Tibial artery (tissue), 4 donors: ENCODE data around the gene CBLN1.
"Not testable (repeated sequence)": the region's sequence is repeated elsewhere in the genome, so short reads cannot be mapped to it uniquely, and the experiment has no call there.

Source experiments
- DNase-seq, 2 donors: peaks; one replicate each; pipeline ENCODE4 v3.0.0-alpha.2; 2019
- H3K27ac ChIP-seq, 2 donors: fragments of 200-600 bp; sonication (generic) in 1 of 2; 1 replicate in 1 of 2; 2 replicates in 1 of 2; pipeline ENCODE4 v1.5.1; 2018 to 2019; ENCODE audit warnings: mild to moderate bottlenecking in 1 of 2
- H3K27me3 ChIP-seq, 2 donors: fragments of 200-600 bp; sonication (generic) in 1 of 2; one replicate each; pipeline versions ENCODE4 v1.5.1 to v1.6.0; 2016 to 2019
- H3K36me3 ChIP-seq, 3 donors: fragments of 200-600 bp; sonication (generic) in 2 of 3; one replicate each; pipeline ENCODE4 v1.5.1; 2016 to 2019; ENCODE audit warnings: mild to moderate bottlenecking in 2 of 3
- H3K4me1 ChIP-seq, 4 donors: fragments of 200-600 bp; sonication (generic) in 2 of 4; 1 replicate in 3 of 4; 2 replicates in 1 of 4; pipeline ENCODE4 v1.5.1; 2016 to 2019
- H3K4me3 ChIP-seq, 2 donors: fragments of 200-600 bp; sonication (generic) in 1 of 2; 1 replicate in 1 of 2; 2 replicates in 1 of 2; pipeline ENCODE4 v1.5.1; 2018 to 2019; ENCODE audit warnings: mild to moderate bottlenecking in 2 of 2
- H3K9me3 ChIP-seq, 3 donors: fragments of 200-600 bp; sonication (generic) in 1 of 3; one replicate each; pipeline ENCODE4 v1.5.1; 2016 to 2019
- intact Hi-C: fragments of 100-400 bp; cut with DNase I; formaldehyde crosslinking; loops from one replicate; pipeline ENCODE4 v1.15.0; 2023; ENCODE audit warnings: low total_unique reads
- TF ChIP-seq, protein P1 (sequence below), 2 experiments: fragments of 200-600 bp in 1 of 2; fragments of 450-650 bp in 1 of 2; IDR thresholded peaks; one replicate each; pipeline ENCODE4 v1.5.1; 2017 to 2019; ENCODE audit warnings: antibody characterized with exemption in 2 of 2, mild to moderate bottlenecking in 1 of 2, moderate library complexity in 1 of 2

The CBLN1 gene

DNA sequence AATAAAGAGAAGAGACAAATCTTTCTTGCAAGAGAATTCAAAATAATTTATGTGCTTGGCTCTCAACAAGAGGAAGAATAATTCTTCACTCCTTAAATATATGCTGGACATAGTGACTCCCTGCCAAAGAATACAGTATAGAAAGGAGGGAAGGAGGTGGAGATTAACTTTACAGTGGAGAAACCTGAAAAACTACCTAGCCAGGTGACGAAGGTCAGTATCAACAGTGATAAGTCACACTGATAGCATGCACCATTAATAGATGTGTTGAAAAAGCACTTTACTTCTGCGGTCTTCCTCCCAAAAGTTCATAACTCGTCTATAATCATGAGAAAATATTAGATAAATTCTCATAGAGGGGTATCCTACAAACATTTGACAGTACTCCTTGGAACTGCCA, 21.4 kb downstream of the CBLN1 start:
- TF ChIP-seq, protein P1, sequence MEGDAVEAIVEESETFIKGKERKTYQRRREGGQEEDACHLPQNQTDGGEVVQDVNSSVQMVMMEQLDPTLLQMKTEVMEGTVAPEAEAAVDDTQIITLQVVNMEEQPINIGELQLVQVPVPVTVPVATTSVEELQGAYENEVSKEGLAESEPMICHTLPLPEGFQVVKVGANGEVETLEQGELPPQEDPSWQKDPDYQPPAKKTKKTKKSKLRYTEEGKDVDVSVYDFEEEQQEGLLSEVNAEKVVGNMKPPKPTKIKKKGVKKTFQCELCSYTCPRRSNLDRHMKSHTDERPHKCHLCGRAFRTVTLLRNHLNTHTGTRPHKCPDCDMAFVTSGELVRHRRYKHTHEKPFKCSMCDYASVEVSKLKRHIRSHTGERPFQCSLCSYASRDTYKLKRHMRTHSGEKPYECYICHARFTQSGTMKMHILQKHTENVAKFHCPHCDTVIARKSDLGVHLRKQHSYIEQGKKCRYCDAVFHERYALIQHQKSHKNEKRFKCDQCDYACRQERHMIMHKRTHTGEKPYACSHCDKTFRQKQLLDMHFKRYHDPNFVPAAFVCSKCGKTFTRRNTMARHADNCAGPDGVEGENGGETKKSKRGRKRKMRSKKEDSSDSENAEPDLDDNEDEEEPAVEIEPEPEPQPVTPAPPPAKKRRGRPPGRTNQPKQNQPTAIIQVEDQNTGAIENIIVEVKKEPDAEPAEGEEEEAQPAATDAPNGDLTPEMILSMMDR (IDR thresholded peaks at IDR 0.05) = no peak
- Histone ChIP-seq H3K9me3 (no peaks in the 10 kb centered on the region), H3K27me3 (no peaks in the 10 kb centered on the region), H3K4me1 (no peaks in the 10 kb centered on the region), H3K4me3 (no peak overlapping the region), H3K36me3 (no peaks in the 10 kb centered on the region), H3K27ac (no peak overlapping the region)
- intact Hi-C loops = no loop called here
- DNase-seq = no peak

DNA sequence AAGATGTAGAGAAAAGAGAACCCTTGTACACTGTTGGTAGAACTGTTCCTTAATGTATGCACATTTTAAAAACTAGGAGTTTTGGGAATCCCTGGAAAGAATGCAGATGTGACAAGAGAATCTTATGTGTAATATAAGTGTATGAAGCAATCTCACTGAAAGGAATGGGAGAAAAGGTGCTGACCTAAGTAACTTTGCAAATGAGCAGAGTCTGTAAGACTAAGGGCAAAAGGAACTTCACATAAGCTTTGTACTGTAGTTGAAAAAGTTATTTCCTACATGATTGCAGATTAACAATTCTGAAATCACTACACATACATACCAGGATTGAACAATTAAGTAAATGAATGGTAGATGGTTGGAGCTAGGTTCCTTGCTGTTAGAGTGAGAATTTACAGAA, 22.3 kb downstream of the CBLN1 start:
- H3K27me3 ChIP-seq = no peaks in the 10 kb centered on the region
- TF ChIP-seq, protein P1 (IDR thresholded peaks at IDR 0.05) = no peak
- intact Hi-C loops = no loop called here
- no peaks in the 10 kb centered on the region for H3K4me1 ChIP-seq
- no peak overlapping the region for H3K27ac ChIP-seq
- no peak for DNase-seq
- no peaks in the 10 kb centered on the region for H3K36me3 ChIP-seq
- H3K4me3 ChIP-seq = no peak overlapping the region
- no peaks in the 10 kb centered on the region for H3K9me3 ChIP-seq

DNA sequence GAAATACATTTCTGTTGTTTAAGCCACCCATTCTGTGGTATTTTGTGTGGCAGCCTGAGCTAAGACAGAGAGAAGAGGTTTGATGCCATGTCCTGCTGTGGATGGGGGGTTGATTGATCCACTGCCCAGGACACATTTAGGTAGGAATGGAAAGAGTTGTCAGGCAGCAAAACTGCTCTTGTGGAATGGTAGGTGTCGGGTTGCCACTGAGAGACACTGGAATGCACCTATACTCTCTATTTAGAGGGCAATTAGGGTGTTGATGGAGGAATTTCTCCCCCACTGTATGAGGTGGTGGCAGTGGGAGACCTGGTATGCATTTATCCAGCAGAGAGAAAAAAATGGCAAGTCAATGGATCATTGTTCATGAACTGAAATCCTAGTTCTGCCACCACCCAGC, 30.9 kb downstream of the CBLN1 start:
- TF ChIP-seq, protein P1 (IDR thresholded peaks at IDR 0.05) = no peak
- DNase-seq = no peak

DNA sequence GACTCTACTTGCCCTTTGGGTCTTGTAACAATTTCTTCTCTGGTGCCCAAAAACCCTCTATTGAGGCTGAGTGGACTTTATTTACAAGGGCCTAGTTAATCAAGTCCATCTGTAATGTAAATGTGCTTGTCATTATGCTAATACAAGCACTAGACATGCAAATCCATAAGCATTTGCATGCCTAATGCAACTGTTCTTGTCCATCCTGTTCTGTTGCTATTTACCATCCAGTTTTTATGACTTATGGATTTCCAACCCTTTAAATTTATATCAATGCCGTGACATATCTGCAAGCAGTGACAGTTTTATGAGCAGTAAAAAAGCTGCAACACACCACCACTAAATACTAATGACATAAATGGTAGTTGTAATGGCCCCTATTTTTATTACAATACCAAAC, 33.4 kb downstream of the CBLN1 start:
- no peak for DNase-seq

More for the DNA sequence above, 30.9 kb downstream of the CBLN1 start:
- intact Hi-C loops = no loop called here
- H3K4me1 ChIP-seq = no peaks in the 10 kb centered on the region
- H3K27ac ChIP-seq = no peak overlapping the region
- no peaks in the 10 kb centered on the region for H3K36me3 ChIP-seq
- no peaks in the 10 kb centered on the region for H3K9me3 ChIP-seq
- no peak overlapping the region for H3K4me3 ChIP-seq
- no peaks in the 10 kb centered on the region for H3K27me3 ChIP-seq

DNA sequence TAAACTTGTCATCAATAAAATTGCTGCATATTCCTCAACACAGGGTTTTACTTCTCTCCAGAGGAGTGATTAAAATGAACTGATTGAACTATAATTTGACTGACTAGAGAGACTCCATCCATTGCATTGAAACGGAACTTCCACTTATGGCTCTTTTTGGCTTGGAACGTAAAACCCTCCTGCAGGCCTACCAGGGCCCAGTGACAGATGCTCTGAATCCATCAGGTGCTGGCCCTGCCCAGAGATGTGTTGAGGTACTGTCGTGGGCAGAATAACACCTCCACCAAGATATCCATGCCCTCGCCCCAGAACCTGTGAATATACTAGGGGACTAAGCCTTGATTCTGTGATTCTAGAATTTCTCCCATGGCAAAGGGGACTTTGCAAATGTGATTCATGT, 45.4 kb downstream of the CBLN1 start:
- intact Hi-C loops = no loop called here
- Histone ChIP-seq H3K4me3 (no peak overlapping the region), H3K27ac (no peak overlapping the region), H3K27me3 (no peaks in the 10 kb centered on the region), H3K9me3 (no peaks in the 10 kb centered on the region), H3K4me1 (no peaks in the 10 kb centered on the region), H3K36me3 (no peaks in the 10 kb centered on the region)
- DNase-seq = no peak
- TF ChIP-seq, protein P1 (IDR thresholded peaks at IDR 0.05) = no peak

More for the DNA sequence above, 33.4 kb downstream of the CBLN1 start:
- Histone ChIP-seq H3K27ac (no peak overlapping the region), H3K4me1 (no peaks in the 10 kb centered on the region), H3K9me3 (no peaks in the 10 kb centered on the region), H3K36me3 (no peaks in the 10 kb centered on the region), H3K27me3 (no peaks in the 10 kb centered on the region), H3K4me3 (no peak overlapping the region)
- intact Hi-C loops = no loop called here
- TF ChIP-seq, protein P1 (IDR thresholded peaks at IDR 0.05) = no peak

DNA sequence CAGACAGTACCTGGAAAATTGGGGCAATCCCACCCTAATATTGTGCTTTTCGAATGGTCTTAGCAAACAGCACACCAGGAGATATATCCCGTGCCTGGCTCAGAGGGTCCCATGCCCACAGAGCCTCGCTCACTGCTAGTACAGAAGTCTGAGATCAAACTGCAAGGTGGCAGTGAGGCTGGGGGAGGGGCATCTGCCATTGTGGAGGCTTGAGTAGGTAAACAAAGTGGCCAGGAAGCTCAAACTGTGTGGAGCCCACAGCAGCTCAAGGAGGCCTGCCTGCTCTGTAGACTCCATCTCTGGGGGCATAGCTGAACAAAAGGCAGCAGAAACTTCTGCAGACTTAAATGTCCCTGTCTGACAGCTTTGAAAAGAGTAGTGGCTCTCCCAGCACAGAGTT, 53.3 kb downstream of the CBLN1 start:
- H3K9me3 ChIP-seq, H3K4me1 ChIP-seq, DNase-seq, intact Hi-C loops, H3K27ac ChIP-seq, H3K27me3 ChIP-seq, H3K4me3 ChIP-seq, H3K36me3 ChIP-seq: not testable (repeated sequence)
